ENCODE results near the gene REV1.

Gene REV1

GRCh38 chr2:99401841-99402240 lies 88.0 kb downstream of the REV1 start:
- no peak for DNase-seq (ENCODE audit: low read depth, low spot score)
- in situ Hi-C loops (cut with HindIII; ENCODE audit: low sequenced_read_pairs) = no loop called here
- H3K4me3 ChIP-seq (ENCODE audit: low read depth, low read length) = no peak overlapping the region
- no peak for TF ChIP-seq CTCF (IDR thresholded peaks at IDR 0.05; ENCODE audit: low read depth, low read length)

- no peak for TF ChIP-seq CTCF (IDR thresholded peaks at IDR 0.05; ENCODE audit: low read depth, low read length)
- in situ Hi-C loops (cut with HindIII; ENCODE audit: low sequenced_read_pairs) = no loop called here
- no peak overlapping the region for H3K4me3 ChIP-seq (ENCODE audit: low read depth, low read length)
- no peak for DNase-seq (ENCODE audit: low read depth, low spot score)
Observed at GRCh38 chr2:99399795-99400194, 90.0 kb downstream of the REV1 start.

DNA sequence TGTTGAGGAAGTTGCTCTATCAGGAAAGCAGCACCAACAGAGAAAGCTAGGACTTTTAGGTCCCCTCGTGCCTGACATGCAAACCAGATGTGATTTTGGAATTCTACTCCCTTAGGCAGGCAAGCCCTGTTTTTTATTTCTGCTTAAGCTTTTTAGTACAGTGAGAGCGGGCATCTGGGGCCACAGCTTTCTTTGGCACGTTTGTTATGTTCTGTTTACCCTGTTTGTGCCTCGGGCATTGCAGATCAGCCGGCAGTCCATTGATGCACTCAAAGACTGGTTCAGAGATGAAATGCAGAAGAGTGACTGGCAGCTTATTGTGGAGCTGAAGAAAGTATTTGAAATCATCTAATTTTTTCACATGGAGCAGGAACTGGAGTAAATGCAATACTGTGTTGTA lies 90.8 kb downstream of the REV1 start:
- DNase-seq (ENCODE audit: low read depth, low spot score) = no peak
- H3K4me3 ChIP-seq (ENCODE audit: low read depth, low read length) = no peak overlapping the region
- TF ChIP-seq CTCF (IDR thresholded peaks at IDR 0.05; ENCODE audit: low read depth, low read length) = no peak
- in situ Hi-C loops (cut with HindIII; ENCODE audit: low sequenced_read_pairs) = no loop called here

DNA sequence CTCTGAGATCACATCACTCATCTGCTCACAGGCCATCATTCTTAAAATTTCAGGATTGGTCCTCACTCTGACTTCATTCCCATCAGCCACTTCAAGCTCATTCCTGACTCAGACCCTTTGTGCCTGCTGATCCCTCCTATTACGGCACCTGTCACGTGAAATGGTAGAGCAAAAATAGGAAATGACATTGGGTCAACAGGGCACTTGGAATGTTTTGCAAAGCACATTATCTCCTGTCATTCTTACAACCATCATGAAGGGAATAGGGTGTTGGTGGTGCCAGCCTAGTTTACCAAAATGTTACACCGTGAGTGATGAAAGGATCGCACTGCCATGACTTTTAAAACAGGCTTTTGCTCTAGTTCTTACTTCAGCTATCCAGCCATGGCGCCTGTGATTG lies 91.5 kb downstream of the REV1 start:
- in situ Hi-C loops (cut with HindIII; ENCODE audit: low sequenced_read_pairs) = no loop called here
- TF ChIP-seq CTCF (IDR thresholded peaks at IDR 0.05; ENCODE audit: low read depth, low read length) = no peak
- DNase-seq (ENCODE audit: low read depth, low spot score) = no peak
- no peak overlapping the region for H3K4me3 ChIP-seq (ENCODE audit: low read depth, low read length)

- DNase-seq (ENCODE audit: low read depth, low spot score) = no peak
- H3K4me3 ChIP-seq (ENCODE audit: low read depth, low read length) = no peak overlapping the region
- no peak for TF ChIP-seq CTCF (IDR thresholded peaks at IDR 0.05; ENCODE audit: low read depth, low read length)
- in situ Hi-C loops (cut with HindIII; ENCODE audit: low sequenced_read_pairs) = no loop called here
Observed at GRCh38 chr2:99397266-99397920, 92.4 kb downstream of the REV1 start.

DNA sequence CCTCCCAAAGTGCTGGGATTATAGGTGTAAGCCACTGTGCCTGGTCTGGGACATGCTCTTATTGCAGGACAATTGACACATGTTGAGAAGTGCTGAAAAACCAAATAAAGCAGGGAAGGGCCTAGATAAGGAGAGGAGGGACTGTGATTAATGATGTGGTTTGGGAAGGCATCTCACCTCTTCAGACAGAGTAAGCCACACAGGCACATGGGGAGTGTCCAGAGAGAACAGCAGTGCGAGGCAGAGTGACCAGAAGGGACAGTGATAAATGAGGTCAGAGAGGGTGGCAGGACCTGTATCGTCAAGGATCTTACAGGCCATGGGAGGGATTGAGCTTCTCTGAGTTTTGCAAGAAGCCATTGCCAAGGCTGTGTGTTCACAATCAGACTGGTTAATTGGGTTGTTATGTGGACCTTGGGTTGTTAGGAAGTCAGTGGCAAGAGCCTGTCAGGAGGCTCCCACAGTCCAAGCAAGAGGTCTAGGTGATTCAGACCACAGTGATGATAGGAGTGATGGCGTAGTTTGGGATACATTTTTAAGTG lies 94.2 kb downstream of the REV1 start:
- no peak for TF ChIP-seq CTCF (IDR thresholded peaks at IDR 0.05; ENCODE audit: low read depth, low read length)
- H3K4me3 ChIP-seq (ENCODE audit: low read depth, low read length) = no peak overlapping the region
- no peak for DNase-seq (ENCODE audit: low read depth, low spot score)
- in situ Hi-C loops (cut with HindIII; ENCODE audit: low sequenced_read_pairs) = no loop called here
